HG02623 (cell line): ENCODE measurements around the gene CABP5.
"Not testable (repeated sequence)": the region's sequence is repeated elsewhere in the genome, so short reads cannot be mapped to it uniquely, and the experiment has no call there.

ENCODE experiments used
- ATAC-seq: cut with Tn5 transposase; IDR thresholded peaks from one replicate; pipeline ENCODE4 v1.9.1; 2021; ENCODE audit warnings: moderate library complexity; ENCODE audit not compliant: unreplicated experiment

Gene CABP5

DNA sequence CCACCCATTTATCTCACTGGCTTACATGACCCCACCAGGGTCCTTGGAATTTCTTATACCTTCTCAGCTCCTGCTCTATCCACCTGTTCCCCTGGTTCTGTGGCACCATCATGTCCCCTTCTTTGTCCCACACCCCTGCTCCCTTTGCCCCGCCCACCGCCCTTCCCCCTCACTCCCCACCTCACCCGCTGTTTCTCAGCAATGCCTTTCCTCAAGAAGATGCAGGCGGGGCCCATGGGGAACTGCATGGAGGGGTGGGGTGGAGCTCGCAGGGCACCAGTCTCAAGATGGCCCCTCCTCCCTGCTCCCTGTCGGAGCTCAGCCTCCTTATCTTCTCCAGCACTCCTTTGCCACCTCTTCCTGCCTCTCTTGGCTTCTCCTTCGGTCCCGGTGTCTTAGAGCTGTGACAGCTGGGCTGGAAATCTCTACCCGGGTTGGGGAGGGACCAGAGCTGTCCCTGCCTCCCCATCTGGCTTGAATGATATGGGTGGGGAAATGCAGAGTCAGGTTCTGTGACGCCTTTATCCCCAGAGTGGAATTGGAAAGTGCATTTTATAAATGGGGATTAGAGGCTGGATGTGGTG, at the start of gene CABP5:
CABP5 (minus strand) TSS at position 405 of the 584 bp plus-strand sequence; CDS start at position 248, 157 bp downstream.
- ATAC-seq, result no peak

DNA sequence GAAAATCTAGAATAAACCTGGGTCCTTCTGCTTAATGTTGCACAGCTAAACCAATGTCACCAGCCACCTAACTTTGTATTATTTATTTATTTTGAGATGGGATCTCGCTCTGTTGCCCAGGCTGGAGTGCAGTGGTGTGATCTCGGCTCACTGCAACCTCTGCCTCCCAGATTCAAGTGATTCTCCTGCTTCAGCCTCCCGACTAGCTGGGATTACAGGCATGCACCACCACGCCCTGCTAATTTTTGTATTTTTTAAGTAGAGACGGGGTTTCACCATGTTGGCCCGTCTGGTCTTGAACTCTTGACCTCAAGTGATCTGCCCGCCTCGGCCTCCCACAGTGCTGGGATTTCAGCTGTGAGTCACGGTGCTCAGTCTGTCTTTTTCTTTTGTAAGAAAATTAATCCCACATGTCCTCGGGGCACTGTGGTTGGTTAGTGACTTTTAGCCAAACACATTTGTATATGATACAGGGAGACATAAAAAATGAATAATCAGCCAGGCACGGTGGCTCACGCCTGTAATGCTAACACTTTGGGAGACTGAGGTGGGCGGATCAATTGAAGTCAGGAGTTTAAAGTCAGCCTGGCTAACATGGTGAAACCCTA, 47.3 kb upstream of the CABP5 start:
- ATAC-seq, result not testable (repeated sequence)

DNA sequence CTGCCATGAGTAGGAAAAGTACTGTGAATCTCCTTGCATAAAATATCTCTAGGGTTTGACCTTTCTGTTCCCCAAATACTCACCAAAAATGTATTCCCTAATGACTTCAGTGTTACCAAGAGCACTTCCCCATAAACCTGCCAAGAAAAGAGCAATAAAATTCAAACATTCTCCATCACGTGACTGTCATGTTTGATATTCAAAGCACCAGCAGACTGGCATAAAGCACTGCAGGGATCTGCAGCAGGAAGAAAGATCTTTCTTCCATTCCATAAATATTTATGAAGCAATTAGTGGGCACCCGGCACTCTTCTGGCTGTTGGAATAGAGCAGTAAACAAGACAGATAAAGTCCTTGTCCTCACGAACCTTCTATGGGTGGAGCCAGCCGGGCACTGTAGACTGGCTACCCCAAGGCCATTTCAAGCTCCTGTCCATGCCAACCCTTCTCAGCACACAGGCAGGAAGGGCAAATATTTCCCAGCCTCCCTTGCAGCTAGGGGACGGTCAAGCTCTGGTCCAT, 46.5 kb upstream of the CABP5 start:
- ATAC-seq, result no peak

DNA sequence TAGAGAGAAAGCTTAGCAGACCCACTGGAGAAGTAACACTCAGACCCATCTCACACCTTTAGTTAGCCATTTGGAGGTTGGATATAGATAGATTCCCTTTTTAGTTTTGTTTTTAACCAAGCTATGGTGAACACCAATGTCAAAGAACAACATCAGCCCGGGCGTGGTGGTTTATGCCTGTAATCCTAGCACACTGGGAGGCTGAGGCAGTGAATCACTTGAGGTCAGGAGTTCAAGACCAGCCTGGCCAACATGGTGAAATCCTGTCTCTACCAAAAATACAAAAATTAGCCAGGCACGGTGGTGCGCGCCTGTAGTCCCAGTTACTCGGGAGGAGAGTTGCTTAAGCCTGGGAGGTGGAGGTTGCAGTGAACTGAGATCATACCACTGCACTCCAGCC, 45.1 kb upstream of the CABP5 start:
- not testable (repeated sequence) for ATAC-seq

DNA sequence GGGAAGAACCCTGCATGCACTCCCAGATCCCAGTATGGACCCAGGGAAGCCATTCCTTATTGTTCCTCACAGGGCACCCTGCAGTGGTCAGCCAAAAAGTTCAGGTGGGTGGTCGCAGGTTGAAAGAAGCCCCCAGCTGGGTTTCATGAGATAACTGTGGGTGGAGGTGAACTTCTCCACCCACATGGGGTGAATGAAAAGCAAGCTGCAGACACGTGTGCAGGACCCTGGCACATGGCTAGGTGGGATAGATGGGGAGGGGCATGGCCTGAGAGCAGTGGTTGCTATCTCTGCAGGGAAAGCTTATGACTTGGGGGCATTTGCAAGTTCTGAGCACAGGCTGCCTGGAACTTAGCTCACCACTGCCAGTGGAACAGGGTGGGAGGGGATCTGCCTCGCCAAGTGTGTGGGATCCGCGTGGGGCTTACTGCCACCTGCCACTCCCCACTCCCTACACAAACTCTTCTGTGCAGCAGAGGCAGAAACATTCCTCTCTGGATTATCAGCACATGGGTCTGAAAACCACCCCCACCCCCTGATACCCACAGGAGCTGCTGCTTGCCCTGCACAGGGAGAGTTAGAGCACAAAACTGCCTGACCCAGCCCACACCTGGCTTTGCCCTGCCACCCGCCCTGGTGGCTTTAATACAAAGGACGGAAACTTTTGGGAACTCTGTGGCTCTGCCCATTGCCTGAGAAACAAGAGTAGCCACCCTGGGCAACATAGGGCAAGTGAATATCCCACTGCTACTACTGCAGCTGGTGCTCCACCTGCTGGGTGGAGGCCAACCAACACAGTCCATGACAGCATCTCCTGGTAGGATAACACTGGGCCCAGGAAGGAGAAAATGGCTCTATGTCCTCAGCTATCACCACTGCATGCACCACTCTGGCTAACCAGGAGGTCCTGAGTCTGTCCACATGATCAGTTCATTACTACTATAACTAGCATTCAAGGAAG, 42.3 kb upstream of the CABP5 start:
- ATAC-seq, result no peak

DNA sequence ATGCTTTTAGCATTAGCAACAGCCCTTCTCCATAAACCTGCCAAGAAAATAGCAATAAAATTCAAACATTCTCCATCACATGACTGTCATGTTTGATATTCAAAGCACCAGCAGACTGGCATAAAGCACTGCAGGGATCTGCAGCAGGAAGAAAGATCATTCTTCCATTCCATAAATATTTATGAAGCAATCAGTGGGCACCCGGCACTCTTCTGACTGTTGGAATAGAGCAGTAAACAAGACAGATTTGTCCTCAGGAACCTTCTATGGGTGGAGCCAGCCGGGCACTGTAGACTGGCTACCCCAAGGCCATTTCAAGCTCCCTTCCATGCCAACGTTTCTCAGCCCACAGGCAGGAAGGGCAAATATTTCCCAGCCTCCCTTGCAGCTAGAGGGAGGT, 41.2 kb upstream of the CABP5 start:
- ATAC-seq, result no peak

DNA sequence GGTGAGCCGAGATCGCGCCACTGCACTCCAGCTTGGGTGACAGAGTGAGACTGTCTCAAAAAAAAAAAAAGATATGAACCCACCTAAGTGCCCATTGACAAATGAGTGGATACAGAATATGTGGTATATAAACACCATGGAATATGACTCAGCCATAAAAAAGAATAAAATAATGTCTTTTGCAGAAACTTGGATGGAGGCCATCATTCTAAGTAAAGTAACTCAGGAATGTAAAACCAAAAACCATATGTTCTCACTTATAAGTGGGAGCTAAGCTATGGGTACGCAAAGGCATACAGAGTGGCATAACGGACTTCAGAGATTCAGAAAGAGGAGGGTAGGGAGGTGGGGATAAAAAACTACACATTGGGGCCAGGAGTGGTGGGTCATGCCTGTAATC, 37.2 kb upstream of the CABP5 start:
- no peak for ATAC-seq

DNA sequence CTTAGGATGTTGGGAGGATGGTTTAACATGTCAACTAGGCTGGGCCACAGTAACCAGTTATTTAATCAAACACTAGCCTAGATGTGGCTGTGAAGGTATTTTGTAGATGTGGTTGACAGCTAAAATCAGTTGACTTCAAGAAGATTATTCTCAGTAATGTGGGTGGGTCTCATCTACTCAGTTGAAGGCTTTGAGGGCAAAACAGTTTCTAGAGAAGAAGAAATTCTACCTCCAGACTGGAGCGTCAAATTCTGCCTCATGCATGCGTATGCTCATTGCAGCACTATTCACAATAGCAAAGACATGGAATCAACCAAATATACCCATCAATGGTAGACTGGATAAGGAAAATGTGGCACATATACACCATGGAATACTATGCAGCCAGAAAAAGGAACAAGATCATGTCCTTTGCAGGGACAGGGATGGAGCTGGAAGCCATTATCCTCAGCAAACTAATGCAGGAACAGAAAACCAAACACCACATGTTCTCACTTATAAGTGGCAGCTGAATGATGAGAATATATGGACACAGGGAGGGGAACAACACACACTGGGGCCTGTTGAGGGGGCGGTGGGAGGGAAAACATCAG, 26.4 kb upstream of the CABP5 start:
- not testable (repeated sequence) for ATAC-seq

DNA sequence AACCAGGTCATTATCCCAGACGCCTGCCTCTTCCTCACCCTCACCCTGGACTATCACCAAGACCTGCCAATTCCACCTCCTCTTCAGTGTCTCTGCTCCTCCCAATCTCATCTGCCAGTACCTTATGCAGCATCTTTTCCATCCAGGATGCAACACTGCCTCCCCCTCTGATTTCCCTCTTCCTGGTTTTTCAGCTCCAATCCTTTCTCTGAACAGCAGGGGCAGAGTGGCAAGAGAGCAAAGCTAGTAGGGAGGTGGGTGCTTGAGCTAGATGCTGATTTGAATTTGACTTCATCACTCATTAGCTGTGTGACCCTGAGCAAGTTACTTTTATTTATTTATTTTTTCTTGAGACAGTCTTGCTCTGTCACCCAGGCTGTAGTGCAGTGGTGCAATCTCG, 25.6 kb upstream of the CABP5 start:
- no peak for ATAC-seq

DNA sequence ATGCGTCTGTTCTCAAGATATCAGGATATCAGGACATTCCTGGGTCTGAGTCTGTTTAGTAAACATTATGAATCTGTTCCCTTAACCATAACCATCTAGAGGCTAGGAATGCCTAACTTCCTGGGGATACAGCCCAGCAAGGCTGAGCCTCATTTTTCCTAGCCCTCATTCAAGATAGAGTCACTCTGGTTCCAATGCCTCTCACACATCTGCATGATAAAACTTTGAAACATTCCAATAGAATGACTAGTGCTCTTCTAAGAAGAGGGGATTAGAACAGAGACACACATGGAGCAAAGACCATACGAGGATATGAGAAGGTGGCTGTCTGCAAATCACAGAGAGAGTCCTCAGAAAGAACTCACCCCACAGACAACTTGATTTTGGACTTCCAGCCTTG, 20.6 kb upstream of the CABP5 start:
- ATAC-seq, result no peak

DNA sequence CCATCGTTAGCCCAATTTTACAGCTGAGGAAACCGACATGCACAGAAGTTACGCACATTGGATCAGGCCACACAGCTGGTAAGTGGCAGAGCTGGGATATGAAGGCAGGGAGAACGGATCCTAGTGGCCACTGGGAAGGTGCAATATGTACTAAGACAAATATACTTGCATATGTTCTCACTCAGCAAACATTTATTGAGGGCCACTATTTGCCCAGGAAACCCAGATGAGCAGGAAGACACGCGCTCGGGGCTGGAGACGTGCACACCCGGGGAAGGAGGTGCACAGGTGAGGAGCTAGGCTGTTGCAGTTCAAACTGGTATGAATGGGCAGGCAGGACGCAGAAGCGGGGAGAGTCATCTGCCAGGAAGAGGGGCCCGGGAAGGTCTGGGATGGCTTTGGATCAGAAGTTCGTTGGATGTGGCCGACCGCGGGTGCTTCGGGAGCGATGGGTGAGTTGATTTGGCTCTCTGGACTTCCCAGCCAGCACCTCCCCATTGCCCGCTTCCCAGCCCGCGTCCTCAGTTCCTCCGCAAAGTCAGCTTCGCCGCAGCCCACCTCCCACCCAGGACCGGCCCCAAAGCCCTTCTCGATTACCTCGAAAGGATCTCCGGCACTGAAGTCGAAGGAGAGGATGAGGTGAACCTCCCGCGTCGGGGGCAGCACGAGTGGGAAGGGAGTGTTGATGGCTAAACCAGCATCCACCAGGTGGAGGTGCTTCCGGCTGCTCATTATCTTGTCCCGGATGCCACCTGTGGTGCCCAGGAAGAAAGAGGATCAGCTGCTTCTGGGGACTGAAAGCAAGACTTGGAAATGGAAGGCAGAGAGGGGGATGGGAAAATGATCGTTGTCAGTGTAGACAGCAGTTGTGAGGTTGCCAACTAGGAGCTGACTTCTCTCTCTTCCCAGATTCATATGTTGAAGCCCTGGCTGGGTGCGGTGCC, 17.8 kb upstream of the CABP5 start:
- no peak for ATAC-seq

DNA sequence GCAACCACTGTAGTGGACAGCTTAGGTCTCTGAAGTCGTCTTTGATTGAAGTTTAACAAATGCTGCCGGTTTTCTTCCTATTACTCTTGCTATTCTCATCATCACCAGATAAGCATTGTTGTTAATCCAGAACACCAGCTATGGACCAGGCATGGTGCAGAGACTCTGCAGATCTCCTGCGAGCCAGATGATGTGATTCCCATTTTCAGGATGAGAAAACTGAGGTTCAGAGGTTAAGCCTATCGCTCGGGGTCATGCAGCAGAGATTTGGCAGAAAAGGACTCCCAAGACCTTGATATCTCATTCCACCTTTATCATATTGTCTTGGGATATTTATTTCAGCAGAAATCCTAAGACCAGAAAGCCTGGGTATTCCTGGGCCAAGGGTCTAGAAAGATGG, 16.5 kb upstream of the CABP5 start:
- no peak for ATAC-seq

DNA sequence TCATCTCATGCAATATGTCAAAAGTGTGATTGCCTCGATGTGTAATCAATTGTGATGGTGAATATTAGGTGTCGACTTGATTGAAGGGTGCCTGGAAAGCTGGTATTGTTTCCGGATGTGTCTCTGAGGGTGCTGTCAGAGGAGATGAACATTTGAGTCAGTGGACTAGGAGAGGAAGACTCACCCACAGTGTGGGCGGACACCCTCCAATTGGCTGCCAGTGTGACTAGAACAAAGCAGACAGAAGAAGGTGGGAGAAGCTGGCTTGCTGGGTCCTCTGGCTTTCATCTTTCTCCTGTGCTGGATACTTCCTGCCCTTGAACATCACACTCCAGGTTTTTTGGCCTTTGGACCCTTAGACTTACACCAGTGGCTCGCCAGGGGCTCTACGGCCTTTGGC, 15.5 kb upstream of the CABP5 start:
- ATAC-seq, result no peak

DNA sequence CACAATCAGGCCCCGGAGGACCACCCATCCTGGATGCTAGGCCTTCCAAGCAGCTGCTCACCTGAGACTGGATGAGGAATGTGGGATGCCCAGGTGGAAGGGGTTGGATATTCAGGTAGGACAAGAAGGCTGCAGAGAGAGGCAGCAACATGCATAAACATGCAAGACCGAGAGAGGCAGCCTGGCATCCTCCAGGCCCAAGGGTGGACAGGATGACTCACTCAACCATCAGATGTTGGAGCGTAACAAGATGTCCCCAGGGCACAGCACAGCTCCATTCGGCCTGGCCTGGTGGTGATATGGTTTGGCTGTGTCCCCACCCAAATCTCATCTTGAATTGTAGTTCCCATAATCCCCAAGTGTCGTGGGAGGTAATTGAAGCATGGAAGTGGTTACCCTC, 10.0 kb upstream of the CABP5 start:
- no peak for ATAC-seq

DNA sequence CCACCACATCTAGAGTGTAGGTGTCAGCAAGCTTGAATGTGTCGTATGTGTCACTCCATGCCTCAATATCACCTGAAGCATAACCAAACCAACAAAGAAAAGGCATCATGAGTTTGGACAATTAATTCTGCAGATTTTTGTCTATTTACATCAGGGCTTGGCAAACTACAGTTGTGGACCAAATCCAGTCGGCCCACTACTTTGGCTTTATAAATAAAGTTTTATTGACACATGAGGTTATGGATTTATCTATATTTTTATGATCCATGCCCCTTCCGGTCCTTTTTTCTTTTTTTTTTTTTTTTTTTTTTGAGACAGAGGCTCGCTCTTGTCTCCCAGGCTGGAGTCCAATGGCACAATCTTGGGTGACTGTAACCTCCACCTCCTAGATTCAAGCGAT, 9.2 kb upstream of the CABP5 start:
- no peak for ATAC-seq

DNA sequence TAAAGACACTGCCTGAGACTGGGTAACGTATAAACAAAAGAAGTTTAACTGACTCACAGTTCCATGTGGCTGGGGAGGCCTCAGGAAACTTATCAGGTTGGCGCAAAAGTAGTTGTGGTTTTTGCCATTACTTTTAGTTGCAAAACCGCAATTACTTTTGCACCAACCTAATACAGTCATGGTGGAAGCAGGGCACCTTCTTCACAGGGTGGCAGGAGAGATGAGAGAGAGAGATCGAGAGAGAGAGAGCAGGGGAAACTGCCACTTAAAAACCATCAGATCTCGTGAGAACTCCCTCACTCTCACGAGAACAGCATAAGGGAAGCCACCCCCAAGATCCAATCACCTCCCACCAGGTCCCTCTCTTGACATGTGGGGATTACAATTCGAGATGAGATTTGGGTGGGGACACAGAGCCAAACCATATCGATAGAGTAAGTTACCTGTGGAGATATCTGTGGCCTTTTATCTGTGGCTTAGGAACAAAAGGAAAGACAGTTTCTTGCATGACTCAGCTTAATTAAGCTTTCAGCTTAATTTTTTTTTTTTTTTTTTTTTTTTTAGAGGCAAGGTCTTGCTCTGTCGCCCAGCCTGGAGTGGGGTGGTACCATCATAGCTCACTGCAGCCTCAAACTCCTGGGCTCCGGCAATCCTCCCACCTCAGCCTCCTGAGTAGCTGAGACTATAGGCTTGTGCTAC, 7.6 kb upstream of the CABP5 start:
- ATAC-seq, result no peak

DNA sequence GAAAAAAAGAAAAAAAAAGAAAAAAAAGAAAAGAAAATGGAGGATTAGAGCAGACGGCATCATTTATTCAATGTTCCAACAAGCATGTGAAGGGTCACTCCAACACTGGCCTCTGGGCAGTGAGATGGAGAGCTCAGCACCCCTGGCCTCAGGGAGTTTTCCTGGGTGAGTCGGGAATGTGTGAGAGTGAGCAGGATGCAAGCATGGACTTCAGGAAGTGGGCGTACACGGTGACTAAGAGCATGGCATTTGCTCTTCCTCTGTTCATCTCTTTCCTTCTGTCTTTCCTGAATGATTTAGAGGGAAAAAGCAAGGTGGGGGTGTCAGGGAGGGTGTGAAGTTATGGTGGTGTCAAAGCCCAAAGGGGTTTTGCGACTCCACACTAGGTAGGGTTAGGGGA, 682 bp upstream of the CABP5 start:
- no peak for ATAC-seq

DNA sequence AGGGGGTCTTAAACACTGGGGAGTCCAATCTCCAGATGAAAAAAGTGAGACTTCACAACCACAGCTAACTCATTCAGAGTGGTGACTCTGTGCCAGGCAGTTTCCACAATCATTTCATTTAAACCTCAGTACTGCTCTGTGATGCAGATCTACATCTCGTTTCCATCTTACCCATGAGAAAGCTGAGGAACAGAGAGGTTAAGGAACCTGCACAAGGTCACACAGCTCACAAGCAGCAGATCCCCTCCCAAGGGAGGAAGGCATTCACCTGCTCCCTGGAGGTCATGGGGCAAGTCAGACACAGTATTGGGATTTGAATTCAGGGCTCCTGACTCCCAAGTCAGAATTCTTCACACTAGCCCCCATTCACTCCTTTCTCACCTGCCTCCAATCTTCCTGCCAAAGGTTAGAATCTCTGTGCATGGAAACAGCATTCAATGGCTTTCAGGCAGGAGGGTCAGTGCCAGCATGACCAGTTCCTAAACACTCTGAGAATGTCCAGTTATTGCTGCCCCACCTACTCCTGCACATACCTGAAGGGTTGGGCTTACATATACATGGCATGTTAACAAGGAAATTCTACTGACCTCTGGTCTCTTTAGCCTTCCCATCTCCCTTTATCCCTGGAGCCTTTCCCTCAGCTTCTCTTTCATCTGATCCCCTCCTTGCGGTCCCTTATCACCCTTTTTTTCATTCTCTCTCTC, 1.9 kb downstream of the CABP5 start:
- no peak for ATAC-seq

DNA sequence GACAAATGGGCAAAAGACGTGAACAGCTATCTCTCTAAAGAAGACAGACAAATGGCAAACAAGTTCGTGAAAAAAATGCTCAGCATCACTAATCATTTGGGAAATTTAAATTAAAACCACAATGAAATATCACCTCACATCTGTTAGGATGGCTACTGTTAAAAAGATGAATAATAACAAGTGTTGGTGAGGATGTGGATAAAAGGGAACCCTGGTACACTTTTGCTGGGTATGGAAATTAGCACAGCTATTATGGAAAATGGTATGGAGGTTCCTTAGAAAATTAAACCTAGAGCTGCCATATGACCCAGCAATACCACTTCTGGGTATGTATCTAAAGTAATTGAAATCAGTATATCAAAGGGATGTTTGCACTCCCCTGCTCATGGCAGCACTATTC, 7.1 kb downstream of the CABP5 start:
- no peak for ATAC-seq
